Trophoblast cell (in vitro differentiated cells and primary cell): ENCODE results near the gene BLVRB.

Source experiments
- DNase-seq, 2 donors: peaks; one replicate each; pipeline ENCODE4 v3.0.0-alpha.2; 2016
- H2AFZ ChIP-seq: 2 replicates; pipeline ENCODE4 v1.6.1; 2013; ENCODE audit warnings: low read length, moderate library complexity, mild to moderate bottlenecking; ENCODE audit not compliant: insufficient read depth, poor library complexity
- H2AK5ac ChIP-seq: 2 replicates; pipeline ENCODE4 v1.6.1; 2013; ENCODE audit warnings: mild to moderate bottlenecking, low read length
- H2BK120ac ChIP-seq: 2 replicates; pipeline ENCODE4 v1.6.1; 2013; ENCODE audit warnings: low read length, mild to moderate bottlenecking, moderate library complexity; ENCODE audit not compliant: insufficient read depth, poor library complexity
- H2BK12ac ChIP-seq: 2 replicates; pipeline ENCODE4 v1.6.1; 2013; ENCODE audit warnings: mild to moderate bottlenecking, low read length, moderate library complexity
- H2BK5ac ChIP-seq: 2 replicates; pipeline ENCODE4 v1.6.1; 2013; ENCODE audit warnings: low read length, low read depth, moderate library complexity, mild to moderate bottlenecking; ENCODE audit not compliant: poor library complexity
- H3K14ac ChIP-seq: 2 replicates; pipeline ENCODE4 v1.6.1; 2013; ENCODE audit warnings: mild to moderate bottlenecking, low read length
- H3K18ac ChIP-seq: 2 replicates; pipeline ENCODE4 v1.6.1; 2013; ENCODE audit warnings: mild to moderate bottlenecking, low read length
- H3K23ac ChIP-seq: 2 replicates; pipeline ENCODE4 v1.6.1; 2013; ENCODE audit warnings: low read length
- H3K27ac ChIP-seq: 2 replicates; pipeline ENCODE4 v1.5.1; 2013; ENCODE audit warnings: low read depth, mild to moderate bottlenecking, inconsistent platforms, low read length, moderate library complexity
- H3K27me3 ChIP-seq: 2 replicates; pipeline ENCODE4 v1.6.1; 2013; ENCODE audit warnings: inconsistent platforms, mild to moderate bottlenecking, low read length, moderate library complexity; ENCODE audit not compliant: insufficient read depth
- H3K36me3 ChIP-seq, 2 experiments: 1 replicate in 1 of 2; 2 replicates in 1 of 2; pipeline ENCODE4 v1.6.1; 2013; ENCODE audit warnings: low read length in 2 of 2, mild to moderate bottlenecking in 2 of 2, moderate library complexity in 1 of 2; ENCODE audit not compliant: insufficient read depth in 2 of 2, control insufficient read depth in 1 of 2
- H3K4ac ChIP-seq: 2 replicates; pipeline ENCODE4 v1.6.1; 2013; ENCODE audit warnings: low read depth, mild to moderate bottlenecking, low read length, moderate library complexity
- H3K4me1 ChIP-seq, 2 experiments: 1 replicate in 1 of 2; 2 replicates in 1 of 2; pipeline ENCODE4 v1.6.1; 2013; ENCODE audit warnings: low read length in 2 of 2, mild to moderate bottlenecking in 2 of 2, moderate library complexity in 1 of 2; ENCODE audit not compliant: insufficient read depth in 2 of 2, control insufficient read depth in 1 of 2
- H3K4me2 ChIP-seq: 2 replicates; pipeline ENCODE4 v1.6.1; 2013; ENCODE audit warnings: inconsistent platforms, mild to moderate bottlenecking, low read length, moderate library complexity
- H3K4me3 ChIP-seq: 2 replicates; pipeline ENCODE4 v1.5.1; 2013; ENCODE audit warnings: mild to moderate bottlenecking, low read depth, low read length, inconsistent platforms
- H3K79me1 ChIP-seq: one replicate; pipeline ENCODE4 v1.6.1; 2013; ENCODE audit warnings: low read length
- H3K79me2 ChIP-seq: 2 replicates; pipeline ENCODE4 v1.6.1; 2013; ENCODE audit warnings: low read length, mild to moderate bottlenecking; ENCODE audit not compliant: control insufficient read depth, insufficient read depth, poor library complexity
- H3K9ac ChIP-seq: 2 replicates; pipeline ENCODE4 v1.6.1; 2013; ENCODE audit warnings: mild to moderate bottlenecking, low read length
- H3K9me3 ChIP-seq: 2 replicates; pipeline ENCODE4 v1.6.1; 2013; ENCODE audit warnings: low read depth, mild to moderate bottlenecking, control low read depth, inconsistent platforms, low read length; ENCODE audit not compliant: insufficient read depth
- H4K12ac ChIP-seq: 2 replicates; pipeline ENCODE4 v1.6.1; 2013; ENCODE audit warnings: low read depth, mild to moderate bottlenecking, low read length, moderate library complexity
- H4K8ac ChIP-seq: 2 replicates; pipeline ENCODE4 v1.6.1; 2013; ENCODE audit warnings: low read depth, mild to moderate bottlenecking, low read length, moderate library complexity
- H4K91ac ChIP-seq: one replicate; pipeline ENCODE4 v1.6.1; 2013; ENCODE audit warnings: low read depth, mild to moderate bottlenecking, low read length, moderate library complexity
- WGBS: extraction: QIAGEN DNeasy Blood & Tissue Kit; methylation state at CpG from one replicate; pipeline ENCODE4 v1.1.7; 2013; ENCODE audit warnings: missing lambda C conversion rate; ENCODE audit not compliant: insufficient read length, insufficient coverage; ENCODE audit errors: extremely low coverage; 5-methylcytosine and 5-hydroxymethylcytosine counted together

BLVRB gene

DNA sequence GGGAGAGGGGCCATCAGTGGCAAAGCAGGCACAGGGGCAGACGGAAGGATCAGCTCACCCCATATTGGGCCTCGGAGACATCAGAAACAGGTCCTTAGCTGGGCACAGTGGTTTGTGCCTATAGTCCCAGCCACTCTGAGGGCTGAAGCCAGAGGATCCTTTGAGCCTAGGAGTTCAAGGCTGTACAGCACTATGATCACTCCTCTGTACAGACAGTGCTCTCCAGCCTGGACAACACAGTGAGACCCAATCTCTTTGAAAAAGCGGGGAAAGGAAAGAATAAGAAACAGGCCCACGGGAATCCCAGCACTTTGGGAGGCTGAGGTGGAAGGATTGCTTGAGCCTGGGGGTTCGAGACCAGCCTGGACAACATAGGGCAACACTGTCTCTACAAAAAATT lies 45.8 kb downstream of the BLVRB start:
- Histone ChIP-seq H3K9me3 (no peaks in the 10 kb centered on the region), H2AFZ (no peak overlapping the region), H3K79me1 (peaks cover 15% of the 10 kb centered on the region), H4K91ac (no peak overlapping the region), H3K79me2 (peaks cover 8% of the 10 kb centered on the region), H3K4ac (no peak overlapping the region), H3K4me3 (no peak overlapping the region), H4K8ac (no peak overlapping the region), H4K12ac (no peak overlapping the region), H3K4me2 (no peak overlapping the region), H3K36me3 (peaks cover 10% of the 10 kb centered on the region in 2 experiments), H2BK120ac (no peak overlapping the region), H3K14ac (no peak overlapping the region), H3K27ac (no peak overlapping the region), H3K27me3 (no peaks in the 10 kb centered on the region), H3K23ac (no peak overlapping the region), H2AK5ac (no peak overlapping the region), H3K18ac (no peak overlapping the region), H2BK5ac (no peak overlapping the region), H3K9ac (no peak overlapping the region), H2BK12ac (no peak overlapping the region), H3K4me1 (peaks cover 11 to 15% of the 10 kb centered on the region in 2 experiments)
- no CpG with 5 or more reads among the region's 5 CpGs for WGBS
- DNase-seq = no peak

DNA sequence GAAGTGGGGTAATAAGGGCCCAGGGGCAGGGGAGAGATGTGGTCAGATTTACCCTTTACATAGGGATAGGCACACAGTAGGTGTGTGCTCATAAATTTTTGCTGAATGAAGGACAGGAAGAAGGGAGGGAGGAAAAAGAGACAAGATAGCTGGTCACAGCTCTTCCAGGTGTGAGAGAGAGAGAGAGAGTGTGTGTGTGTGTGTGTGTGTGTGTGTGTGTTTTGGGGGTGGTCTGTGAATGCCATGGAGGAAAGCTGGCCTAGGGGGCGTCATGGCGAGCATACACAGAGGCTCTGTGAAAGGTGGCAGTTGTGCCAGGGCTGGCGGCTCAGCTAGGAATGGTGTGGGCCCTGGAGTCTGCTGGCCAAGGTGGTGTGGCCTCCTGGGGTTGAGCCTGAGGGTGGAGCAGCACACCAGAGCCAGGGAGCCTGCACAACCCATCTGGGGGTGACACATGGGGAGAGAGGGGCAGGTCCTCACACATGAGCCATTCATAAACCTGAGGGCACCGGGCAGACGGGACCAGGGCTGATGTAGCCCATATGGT lies 46.4 kb downstream of the BLVRB start:
- H2BK120ac ChIP-seq = no peak overlapping the region

DNA sequence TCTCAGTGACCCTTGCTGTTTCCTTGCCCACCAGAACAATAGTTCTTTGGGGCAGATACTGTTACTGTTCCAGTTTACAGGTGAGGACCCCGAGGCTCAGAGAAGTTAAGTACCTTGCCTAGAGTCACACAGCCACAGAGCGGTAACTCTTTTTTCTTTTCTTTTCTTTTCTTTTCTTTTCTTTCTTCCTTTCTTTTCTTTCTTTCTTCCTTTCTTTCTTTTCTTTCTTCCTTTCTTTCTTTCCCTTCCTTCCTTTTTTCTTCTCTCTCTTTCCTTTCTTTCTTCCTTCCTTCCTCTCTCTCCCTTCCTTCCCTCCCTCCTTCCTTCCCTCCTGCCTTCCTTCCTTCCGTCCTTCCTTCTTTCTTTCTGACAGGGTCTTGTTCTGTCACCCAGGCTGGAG lies 47.5 kb downstream of the BLVRB start:
- Histone ChIP-seq H4K91ac (no peak overlapping the region), H3K9me3 (no peaks in the 10 kb centered on the region), H3K79me1 (peaks cover 13% of the 10 kb centered on the region), H2BK120ac (no peak overlapping the region), H3K14ac (no peak overlapping the region), H2BK12ac (no peak overlapping the region), H3K79me2 (peaks cover 2% of the 10 kb centered on the region), H3K4ac (no peak overlapping the region), H3K23ac (no peak overlapping the region), H3K4me1 (peaks cover 10 to 16% of the 10 kb centered on the region in 2 experiments), H3K27ac (no peak overlapping the region), H2AFZ (no peak overlapping the region), H3K18ac (no peak overlapping the region), H4K8ac (no peak overlapping the region), H2AK5ac (no peak overlapping the region), H3K4me3 (no peak overlapping the region), H2BK5ac (no peak overlapping the region), H3K4me2 (no peak overlapping the region), H3K36me3 (peaks cover 7% of the 10 kb centered on the region in 2 experiments), H3K27me3 (no peaks in the 10 kb centered on the region), H3K9ac (no peak overlapping the region), H4K12ac (no peak overlapping the region)
- WGBS = no CpG with 5 or more reads among the region's 3 CpGs
- DNase-seq = no peak

More for the DNA sequence above, 46.4 kb downstream of the BLVRB start:
- H2AFZ ChIP-seq = no peak overlapping the region
- H3K79me2 ChIP-seq = peaks cover 5% of the 10 kb centered on the region
- H3K79me1 ChIP-seq = peaks cover 13% of the 10 kb centered on the region
- no peak overlapping the region for H3K14ac ChIP-seq
- H2BK5ac ChIP-seq = no peak overlapping the region
- no peak overlapping the region for H3K23ac ChIP-seq
- no peak overlapping the region for H3K27ac ChIP-seq
- H3K4me3 ChIP-seq = no peak overlapping the region
- peaks cover 13 to 18% of the 10 kb centered on the region in 2 experiments for H3K4me1 ChIP-seq
- no peaks in the 10 kb centered on the region for H3K9me3 ChIP-seq
- H2BK12ac ChIP-seq = no peak overlapping the region
- no peak for DNase-seq
- no peaks in the 10 kb centered on the region for H3K27me3 ChIP-seq
- no CpG with 5 or more reads among the region's 5 CpGs for WGBS
- peaks cover 10% of the 10 kb centered on the region in 2 experiments for H3K36me3 ChIP-seq
- H3K4me2 ChIP-seq = no peak overlapping the region
- no peak overlapping the region for H3K18ac ChIP-seq
- H4K8ac ChIP-seq = no peak overlapping the region
- no peak overlapping the region for H3K9ac ChIP-seq
- no peak overlapping the region for H4K91ac ChIP-seq
- no peak overlapping the region for H4K12ac ChIP-seq
- no peak overlapping the region for H3K4ac ChIP-seq
- H2AK5ac ChIP-seq = peak overlapping the region; percentile 64

DNA sequence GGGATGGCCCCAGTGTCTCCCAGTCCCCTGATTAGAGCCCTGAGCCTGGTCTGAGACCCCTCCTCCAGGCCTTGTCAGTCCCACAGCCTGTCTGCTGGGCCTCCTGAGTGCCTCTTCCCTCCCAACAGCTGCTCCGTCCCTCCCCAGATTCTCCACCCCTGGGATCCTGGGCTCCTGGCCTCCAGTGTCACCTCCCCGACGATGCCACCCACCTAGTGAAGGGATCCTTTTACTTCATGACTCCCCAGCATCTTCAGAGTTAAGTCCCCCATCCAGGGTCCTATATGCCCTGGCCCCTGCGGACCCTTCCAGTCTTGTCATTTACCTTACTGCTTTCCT lies 47.9 kb downstream of the BLVRB start:
- H2AFZ ChIP-seq = peak overlapping the region; percentile 17
- no CpG with 5 or more reads among the region's 4 CpGs for WGBS

More for the DNA sequence above, 47.9 kb downstream of the BLVRB start:
- no peak overlapping the region for H3K18ac ChIP-seq
- no peaks in the 10 kb centered on the region for H3K27me3 ChIP-seq
- peaks cover 2 to 3% of the 10 kb centered on the region in 2 experiments for H3K36me3 ChIP-seq
- H4K91ac ChIP-seq = peak overlapping the region; percentile 20
- no peak overlapping the region for H3K27ac ChIP-seq
- no peak overlapping the region for H3K4me3 ChIP-seq
- peak overlapping the region; percentile 63 for H2BK12ac ChIP-seq
- no peak overlapping the region for H3K23ac ChIP-seq
- no peaks in the 10 kb centered on the region for H3K9me3 ChIP-seq
- peak overlapping the region; percentile 67 for H2AK5ac ChIP-seq
- peaks cover 1% of the 10 kb centered on the region for H3K79me2 ChIP-seq
- peak overlapping the region; percentile 6 for H3K4ac ChIP-seq
- H3K9ac ChIP-seq = no peak overlapping the region
- no peak overlapping the region for H4K12ac ChIP-seq
- H3K79me1 ChIP-seq = peaks cover 13% of the 10 kb centered on the region
- peak overlapping the region; percentile 47 for H2BK5ac ChIP-seq
- no peak for DNase-seq
- no peak overlapping the region for H2BK120ac ChIP-seq
- peaks cover 8 to 12% of the 10 kb centered on the region in 2 experiments for H3K4me1 ChIP-seq
- peak overlapping the region; percentile 50 for H4K8ac ChIP-seq
- H3K14ac ChIP-seq = no peak overlapping the region
- H3K4me2 ChIP-seq = no peak overlapping the region
